GM19035 (cell line): ENCODE measurements around the gene MACROH2A2.
"Not testable (repeated sequence)": the region's sequence is repeated elsewhere in the genome, so short reads cannot be mapped to it uniquely, and the experiment has no call there.

ENCODE experiments used
- ATAC-seq: cut with Tn5 transposase; IDR thresholded peaks from one replicate; pipeline ENCODE4 v1.9.1; 2021; ENCODE audit not compliant: unreplicated experiment

The MACROH2A2 gene

GRCh38 chr10:70147259-70147625 lies 94.6 kb downstream of the MACROH2A2 start:
- no peak for ATAC-seq

GRCh38 chr10:70148516-70148915 lies 95.9 kb downstream of the MACROH2A2 start:
- ATAC-seq = no peak

DNA sequence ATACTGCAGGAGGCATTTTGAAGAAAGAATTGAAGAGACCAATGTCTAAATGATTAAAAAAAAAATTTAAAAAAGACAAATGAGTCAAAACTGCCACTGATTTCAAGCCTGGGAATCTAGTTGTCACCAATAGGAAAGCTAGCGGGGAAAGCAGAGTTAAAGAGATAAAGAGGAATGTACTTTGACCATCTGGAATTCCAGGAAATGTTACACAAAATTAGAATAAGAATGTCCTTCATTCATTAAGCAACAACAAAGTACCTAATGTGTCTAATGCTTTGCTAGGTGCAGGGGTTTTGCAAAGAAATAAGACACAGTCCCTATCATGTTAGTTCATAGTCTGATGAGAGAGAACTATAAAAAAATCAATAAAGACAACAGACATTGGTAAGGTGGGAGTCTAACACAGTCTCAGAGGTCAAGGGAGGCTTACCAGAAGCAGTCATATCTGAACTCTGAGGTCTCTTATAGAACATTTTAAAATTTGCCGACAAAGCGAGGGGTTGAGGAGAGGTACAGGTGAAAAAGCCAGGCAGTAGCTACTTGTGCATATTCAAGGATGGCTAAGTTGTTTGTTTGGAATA lies 102.7 kb downstream of the MACROH2A2 start:
- no peak for ATAC-seq

- no peak for ATAC-seq
These were observed 105.5 kb downstream of the MACROH2A2 start for GRCh38 chr10:70158113-70158512.

GRCh38 chr10:70159366-70159765 lies 106.7 kb downstream of the MACROH2A2 start:
- ATAC-seq = not testable (repeated sequence)

DNA sequence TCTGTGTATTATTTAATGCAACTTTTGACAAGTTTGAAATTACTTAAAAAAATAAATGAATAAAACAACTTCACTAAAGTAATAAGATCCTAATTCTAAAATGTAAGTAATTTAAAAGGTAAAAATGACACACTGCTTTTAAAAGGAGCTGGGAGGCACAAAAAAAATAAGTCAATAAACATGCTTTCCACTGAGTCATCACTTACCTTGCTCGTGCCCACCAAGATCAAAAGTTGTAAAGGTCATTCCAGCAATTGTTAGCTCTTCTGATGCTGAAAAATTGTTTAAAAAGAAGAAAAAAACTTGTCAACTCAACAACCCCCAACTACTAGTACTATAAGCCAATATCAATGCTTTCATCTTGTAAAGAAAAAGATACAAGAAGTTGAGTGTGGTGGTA lies 108.2 kb downstream of the MACROH2A2 start:
- no peak for ATAC-seq
